Urothelium cell line (cell line): ENCODE measurements around the gene NPC1L1.

Experiments used
- DNase-seq: peaks from one replicate; pipeline ENCODE4 v3.0.0; 2011; ENCODE audit warnings: low spot score, mixed read lengths
- FAIRE-seq: peaks from 2 replicates; lab custom pipeline; 2011; peaks lifted over from hg19 to GRCh38; lab: Jason Lieb, UNC

The NPC1L1 gene, protein sequence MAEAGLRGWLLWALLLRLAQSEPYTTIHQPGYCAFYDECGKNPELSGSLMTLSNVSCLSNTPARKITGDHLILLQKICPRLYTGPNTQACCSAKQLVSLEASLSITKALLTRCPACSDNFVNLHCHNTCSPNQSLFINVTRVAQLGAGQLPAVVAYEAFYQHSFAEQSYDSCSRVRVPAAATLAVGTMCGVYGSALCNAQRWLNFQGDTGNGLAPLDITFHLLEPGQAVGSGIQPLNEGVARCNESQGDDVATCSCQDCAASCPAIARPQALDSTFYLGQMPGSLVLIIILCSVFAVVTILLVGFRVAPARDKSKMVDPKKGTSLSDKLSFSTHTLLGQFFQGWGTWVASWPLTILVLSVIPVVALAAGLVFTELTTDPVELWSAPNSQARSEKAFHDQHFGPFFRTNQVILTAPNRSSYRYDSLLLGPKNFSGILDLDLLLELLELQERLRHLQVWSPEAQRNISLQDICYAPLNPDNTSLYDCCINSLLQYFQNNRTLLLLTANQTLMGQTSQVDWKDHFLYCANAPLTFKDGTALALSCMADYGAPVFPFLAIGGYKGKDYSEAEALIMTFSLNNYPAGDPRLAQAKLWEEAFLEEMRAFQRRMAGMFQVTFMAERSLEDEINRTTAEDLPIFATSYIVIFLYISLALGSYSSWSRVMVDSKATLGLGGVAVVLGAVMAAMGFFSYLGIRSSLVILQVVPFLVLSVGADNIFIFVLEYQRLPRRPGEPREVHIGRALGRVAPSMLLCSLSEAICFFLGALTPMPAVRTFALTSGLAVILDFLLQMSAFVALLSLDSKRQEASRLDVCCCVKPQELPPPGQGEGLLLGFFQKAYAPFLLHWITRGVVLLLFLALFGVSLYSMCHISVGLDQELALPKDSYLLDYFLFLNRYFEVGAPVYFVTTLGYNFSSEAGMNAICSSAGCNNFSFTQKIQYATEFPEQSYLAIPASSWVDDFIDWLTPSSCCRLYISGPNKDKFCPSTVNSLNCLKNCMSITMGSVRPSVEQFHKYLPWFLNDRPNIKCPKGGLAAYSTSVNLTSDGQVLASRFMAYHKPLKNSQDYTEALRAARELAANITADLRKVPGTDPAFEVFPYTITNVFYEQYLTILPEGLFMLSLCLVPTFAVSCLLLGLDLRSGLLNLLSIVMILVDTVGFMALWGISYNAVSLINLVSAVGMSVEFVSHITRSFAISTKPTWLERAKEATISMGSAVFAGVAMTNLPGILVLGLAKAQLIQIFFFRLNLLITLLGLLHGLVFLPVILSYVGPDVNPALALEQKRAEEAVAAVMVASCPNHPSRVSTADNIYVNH (N-terminal part only)

DNA sequence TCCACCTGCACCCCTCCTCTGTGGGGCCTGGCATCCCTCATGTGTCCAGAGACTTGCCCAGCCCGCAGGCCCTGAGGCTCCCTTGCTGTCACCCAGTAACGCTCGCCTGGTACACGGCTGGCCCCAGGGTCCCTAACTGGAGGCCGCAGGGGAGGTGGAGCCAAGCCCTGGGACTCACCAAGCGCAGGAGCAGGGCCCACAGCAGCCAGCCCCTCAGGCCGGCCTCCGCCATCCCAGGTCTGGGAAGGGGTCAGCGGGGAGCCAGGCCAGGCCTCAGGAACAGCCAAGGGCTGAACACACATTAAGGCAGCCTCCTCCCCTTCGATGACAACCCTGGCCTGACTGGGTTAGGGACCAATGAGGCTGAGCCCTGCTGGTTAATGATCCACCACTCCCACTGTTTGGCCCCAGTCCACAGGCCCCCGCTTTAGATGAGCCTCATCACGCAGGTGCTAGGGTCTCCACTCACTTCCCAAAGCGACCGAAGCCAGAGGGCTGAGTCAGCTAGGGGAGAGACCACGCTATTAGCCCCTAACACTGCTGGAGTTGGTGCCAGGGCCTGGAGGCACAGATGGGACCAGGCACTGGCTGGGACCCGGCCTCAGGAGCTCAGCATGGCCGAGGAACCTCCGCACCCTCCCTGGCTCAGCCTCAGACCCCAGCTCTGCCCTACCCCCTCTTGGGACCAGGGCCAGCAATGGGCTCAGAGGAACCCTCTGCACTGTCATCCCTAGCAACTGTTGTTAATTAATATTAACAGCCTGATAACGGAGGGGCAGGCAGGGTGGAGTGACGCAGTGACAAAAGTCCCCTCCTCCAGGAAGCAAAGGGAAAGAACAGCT, at the start of gene NPC1L1:
Gene NPC1L1, minus strand, starts transcription at position 303 of the 842 bp plus-strand sequence. Its CDS starts 71 bp downstream, at position 232.
- FAIRE-seq (no peak), DNase-seq (no peak)

DNA sequence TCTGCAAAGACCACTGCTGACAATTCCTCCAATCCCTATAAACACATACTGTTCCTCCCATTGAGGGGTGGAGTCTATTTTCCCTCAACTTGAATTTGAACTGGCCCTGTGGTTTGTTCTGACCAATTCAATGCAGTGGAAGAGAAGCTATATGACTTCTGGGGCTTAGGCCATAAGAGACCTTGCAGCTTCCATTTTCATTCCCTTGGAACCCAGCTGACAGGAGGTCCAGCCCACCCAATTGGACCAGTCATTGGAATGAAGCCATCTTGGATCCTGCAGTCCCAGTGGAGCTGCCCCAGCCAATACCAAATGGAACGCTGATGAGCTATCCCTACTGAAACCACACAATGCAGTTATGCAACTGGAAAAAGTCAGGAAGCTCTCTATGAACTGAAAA, 49.8 kb upstream of the NPC1L1 start:
- DNase-seq (no peak), FAIRE-seq (no peak)

DNA sequence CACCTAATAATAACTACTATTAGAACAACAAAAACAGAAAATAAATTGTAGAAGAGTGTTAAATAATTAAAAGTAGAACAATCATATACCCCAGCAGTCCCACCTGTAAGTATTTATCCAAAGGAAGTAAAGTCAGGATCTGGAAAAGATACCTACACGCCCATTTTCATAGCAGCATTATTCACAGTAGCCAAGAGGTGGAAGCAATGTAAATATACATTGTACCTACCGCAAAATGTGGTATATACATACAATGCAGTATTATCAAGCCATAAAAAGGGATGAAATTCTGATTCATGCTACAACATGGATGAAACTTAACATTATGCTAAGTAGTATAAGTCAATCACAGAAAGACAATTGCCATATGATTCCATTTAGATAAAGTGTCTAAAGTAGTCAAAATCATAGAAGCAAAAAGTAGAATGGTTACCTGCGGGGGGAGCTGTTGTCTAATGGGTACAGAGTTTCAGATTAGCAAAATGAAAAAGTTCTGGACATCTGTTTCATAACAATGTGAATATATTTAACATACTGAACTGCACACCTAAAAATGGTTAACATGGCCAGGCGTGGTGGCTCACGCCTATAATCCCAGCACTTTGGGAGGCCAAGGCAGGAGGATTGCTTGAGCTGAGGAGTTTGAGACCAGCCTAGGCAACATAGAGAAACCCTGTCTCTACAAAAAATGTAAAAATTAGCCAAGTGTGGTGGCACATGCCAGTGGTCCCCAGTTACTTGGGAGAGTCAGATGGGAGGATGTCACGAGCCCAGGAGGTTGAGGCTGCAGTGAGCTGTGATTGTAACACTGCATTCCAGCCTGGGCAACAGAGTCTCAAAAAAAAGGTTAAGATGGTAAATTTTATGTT, 46.9 kb upstream of the NPC1L1 start:
- peak; percentile 74 for FAIRE-seq
- no peak for DNase-seq

DNA sequence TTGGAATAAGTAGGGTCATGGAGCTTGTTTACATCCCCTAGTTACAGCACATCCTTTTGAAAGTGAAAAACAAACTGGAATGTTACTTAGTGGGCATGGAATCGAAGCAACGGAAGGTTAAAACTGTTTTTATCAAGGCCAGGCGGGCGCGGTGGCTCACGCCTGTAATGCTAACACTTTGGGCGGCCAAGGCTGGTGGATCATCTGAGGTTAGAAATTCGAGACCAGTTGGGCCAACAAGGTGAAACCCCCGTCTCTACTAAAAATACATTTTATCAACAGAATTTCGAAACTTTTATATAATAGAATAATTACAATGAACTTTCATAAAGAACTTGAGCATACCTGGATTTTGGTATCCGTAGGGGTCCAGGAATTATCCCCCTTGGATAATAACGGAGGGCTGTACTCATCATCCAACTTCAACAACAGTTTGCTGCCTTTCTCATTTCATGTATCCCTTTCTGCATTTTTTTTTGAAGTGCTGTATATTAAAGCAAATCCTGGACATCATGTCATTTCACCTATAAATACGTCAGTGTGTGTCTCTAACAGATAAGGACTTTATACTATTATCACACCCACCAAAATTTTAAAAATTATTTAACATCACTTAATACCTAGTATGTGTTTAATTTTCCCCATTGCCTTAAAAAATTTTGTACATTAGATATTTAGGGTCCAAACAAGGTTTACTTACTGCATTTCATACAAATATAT, 42.2 kb upstream of the NPC1L1 start:
- DNase-seq = no peak
- no peak for FAIRE-seq

DNA sequence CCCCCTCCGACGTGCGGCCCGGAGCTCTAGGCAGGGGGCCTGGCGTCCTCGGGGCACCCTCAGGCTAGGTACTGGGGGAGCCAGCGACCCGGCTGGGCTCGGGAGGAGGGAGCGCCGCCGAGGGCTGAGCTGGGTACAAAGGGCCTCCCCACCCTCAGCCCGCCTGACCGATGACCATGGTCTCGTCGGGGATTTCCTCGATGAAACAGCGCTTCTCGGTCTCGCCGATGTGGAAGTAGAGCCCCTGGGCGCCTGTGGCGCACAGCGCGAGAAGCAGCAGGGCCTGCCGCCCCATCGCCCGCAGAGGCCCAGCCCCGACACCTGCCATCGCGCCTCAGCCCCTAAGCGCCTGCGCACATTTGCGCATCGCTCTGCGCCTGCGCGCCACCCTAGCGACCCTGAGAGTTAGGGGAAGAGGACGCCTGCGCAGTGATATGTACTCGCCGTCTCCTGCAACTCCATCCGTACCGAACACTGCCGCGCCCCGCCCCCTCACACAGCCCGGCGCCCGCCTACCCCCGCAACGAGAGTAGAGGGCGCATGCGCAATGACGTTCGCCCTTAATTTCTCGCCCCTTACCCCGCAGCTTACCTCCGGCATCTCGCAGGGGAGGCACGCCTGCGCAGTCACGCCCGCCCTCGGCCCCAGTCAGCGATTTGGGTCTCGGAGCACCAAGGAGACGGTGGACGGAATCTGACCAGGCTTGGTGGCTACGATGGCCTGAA, 40.9 kb upstream of the NPC1L1 start, which contains the start of gene TMED4:
Gene TMED4, minus strand, starts transcription at position 353 of the 725 bp plus-strand sequence. Its CDS starts 25 bp downstream, at position 328.
- peak; percentile 100 for DNase-seq
- peak; percentile 98 for FAIRE-seq

DNA sequence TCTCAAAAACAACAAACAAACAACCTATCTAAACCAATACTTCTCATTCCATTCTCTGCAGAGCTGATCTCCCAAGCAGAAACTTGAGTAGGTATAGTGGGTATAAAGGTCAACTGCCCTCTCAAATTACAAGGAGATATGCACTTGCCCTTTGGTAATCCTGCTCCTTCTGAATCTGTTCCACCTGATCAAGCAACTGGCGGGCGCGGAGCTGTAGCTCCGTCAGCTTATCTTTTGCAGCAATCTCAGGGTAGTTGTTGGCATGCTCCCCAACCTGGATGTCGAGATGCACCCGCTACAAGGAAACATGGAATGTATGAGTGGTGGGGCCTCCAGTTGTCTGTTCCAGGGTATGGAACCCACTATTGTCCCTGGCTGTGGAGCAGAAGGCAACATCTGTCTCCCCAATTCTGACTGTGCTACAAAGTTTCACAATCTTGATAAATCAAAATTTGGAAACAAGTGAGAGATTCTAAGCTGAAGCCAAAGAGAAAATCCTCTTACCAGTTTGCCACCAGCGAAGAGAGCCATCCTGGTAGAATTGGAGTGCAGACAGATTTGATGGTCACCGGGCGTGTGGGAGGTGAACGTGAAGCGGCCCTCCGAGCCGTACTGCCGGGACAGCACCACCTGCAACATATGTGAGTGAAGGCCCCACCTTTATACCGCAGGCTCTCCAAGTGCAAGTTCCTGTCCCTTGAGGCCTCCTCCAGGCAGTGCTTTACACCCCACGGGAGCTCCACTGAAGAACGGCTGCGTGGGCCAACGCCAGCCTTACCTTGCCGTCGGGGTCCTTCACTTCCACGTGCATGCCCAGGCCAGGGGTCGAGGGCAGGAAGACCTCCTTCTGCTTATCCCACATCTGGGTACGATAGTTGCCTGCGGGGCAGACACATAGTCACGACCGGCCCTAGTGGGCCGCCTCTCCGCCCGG, 40.1 kb upstream of the NPC1L1 start:
- no peak for DNase-seq
- FAIRE-seq = no peak

DNA sequence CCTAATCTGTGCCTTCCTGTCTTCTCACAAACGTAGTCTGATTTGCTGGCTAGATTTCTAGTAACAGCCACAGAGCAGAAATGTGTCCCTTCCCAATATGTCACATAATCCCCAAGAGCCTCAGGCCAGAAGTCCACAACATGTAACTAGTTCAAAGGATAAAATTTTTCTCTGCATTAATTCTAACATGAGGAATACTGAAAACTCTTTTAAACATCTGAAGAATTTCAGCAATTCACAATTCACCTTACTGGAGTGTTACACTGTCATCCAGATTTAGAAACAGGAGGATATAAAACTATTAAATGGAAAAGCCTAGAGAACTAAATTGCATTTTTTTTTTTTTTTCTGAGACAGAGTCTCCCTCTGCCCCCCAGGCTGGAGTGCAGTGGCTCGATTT, 35.1 kb upstream of the NPC1L1 start:
- no peak for FAIRE-seq
- no peak for DNase-seq

DNA sequence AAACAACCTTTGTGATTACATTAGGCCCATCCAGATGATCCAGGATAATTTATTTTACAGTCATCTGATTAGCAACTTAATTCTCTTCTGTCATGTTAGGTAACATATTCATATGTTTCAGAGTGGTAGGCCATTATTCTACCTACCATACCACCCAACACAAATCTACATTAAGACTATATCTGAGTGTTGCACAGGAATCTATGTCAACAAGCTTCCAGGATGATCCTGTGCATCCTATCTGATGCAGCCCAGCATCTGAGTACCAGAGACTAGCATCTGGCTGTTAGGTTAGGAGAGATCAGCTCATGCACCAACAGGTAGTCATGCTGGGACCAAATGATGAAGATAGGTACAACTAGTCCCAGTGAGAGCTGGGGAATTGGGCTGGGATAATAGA, 33.9 kb upstream of the NPC1L1 start:
- FAIRE-seq (no peak), DNase-seq (no peak)

DNA sequence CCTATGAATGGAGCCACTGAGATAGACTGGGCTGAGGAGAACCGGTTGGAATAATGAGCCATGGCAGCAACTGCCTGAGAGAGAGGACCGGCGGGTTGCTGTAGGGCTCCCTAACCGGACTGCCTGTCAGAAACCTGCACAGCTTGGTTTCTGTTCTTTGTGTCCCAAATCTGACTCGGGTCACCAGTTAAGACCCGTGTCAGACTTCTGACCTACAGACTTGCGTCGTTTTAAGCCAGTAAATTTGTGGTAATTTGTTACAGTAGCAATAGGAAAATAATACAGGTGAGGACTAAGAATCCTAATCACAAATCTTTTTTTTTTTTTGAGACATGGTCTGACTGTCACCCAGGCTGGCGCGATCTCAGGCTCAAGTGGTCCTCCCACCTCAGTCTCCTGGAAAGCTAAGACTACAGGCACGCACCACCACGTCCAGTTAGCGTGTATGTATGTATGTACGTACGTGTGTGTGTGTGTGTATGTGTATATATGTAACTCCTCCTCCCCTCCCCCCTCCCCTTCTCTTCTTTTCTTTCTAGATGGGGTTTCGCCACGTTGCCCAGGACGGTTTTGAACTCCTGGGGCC, 33.2 kb upstream of the NPC1L1 start:
- FAIRE-seq = no peak
- DNase-seq = peak; percentile 22

DNA sequence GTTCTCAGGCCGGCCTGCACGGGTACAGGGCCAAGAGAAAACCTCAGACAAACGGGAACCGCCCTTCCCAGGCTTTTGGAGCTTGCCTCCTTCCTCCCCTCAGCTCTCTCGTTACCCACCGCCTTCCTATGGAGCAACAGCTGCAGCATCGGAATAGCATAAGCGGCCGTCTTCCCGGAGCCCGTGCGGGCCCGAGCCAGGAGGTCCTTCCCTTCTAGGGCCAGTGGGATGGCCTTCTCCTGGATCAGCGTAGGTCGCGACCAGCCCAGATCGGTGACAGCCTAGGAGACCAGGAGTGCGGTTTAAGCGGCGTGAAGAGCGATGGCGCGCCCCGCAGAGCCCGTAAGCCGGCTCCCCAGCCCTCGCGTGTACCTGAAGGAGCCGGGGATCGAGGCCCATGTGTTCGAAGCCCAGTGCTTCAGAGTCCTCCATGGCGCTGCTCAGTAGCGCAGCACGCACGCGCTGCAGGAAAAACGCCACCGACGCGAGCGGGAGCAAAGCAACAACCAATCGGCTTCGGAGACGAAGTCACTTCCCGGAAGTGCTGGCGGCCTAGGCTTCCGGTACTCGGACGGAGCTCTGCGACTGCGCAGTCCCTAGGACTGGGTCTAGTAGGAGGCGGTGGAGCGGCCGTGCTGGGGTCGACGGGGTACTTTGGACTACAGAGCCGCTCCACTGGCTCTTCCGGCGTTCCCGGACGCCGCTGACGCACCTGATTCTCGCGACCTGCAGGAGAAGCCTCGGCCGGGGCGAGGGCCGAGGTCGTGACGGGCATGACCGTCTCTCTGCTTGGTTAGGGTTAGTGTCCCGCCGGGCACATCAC, 32.5 kb upstream of the NPC1L1 start, which contains the start of gene DDX56:
Gene DDX56, minus strand, starts transcription at position 445 of the 823 bp plus-strand sequence. Its CDS starts 13 bp downstream, at position 432.
- FAIRE-seq = peak; percentile 87
- peak; percentile 98 for DNase-seq

DNA sequence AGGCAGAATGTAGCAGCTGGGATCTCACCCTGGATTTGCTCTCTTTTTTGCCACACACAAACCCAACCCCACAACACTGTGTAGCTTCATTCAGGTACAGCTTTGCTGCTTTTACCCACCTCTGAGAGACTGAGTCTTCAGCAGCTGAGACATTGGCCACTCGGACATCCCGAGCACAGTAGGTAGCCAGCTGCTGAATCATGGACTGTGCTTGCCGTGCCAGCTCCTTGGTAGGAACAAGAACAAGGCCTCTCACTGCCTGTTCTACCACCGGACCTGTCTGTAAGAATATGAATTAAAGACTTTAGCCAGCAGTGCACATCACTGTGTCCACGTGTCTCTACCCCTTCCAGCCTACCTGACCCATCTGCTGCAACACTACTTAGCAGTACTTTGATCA, 31.6 kb upstream of the NPC1L1 start:
- FAIRE-seq (no peak), DNase-seq (no peak)

DNA sequence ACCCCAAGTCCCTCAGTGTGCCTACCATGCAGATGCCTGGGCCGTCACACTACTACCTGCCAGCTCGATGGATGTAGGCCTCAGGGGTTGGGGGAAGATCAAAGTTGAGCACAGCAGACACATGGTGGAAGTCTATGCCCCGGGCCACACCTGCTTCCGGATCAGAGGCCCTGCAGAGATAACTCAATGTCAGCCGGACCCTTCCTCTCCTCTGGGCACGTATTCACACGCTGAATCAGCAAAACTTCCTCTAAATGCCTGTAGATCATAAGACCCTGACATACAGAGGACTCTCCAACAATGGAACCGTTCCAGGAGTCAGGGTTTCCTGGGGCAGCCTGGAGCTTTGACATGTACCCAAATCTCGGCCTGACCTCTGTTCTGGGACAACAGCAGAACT, 28.8 kb upstream of the NPC1L1 start:
- FAIRE-seq (no peak), DNase-seq (no peak)

DNA sequence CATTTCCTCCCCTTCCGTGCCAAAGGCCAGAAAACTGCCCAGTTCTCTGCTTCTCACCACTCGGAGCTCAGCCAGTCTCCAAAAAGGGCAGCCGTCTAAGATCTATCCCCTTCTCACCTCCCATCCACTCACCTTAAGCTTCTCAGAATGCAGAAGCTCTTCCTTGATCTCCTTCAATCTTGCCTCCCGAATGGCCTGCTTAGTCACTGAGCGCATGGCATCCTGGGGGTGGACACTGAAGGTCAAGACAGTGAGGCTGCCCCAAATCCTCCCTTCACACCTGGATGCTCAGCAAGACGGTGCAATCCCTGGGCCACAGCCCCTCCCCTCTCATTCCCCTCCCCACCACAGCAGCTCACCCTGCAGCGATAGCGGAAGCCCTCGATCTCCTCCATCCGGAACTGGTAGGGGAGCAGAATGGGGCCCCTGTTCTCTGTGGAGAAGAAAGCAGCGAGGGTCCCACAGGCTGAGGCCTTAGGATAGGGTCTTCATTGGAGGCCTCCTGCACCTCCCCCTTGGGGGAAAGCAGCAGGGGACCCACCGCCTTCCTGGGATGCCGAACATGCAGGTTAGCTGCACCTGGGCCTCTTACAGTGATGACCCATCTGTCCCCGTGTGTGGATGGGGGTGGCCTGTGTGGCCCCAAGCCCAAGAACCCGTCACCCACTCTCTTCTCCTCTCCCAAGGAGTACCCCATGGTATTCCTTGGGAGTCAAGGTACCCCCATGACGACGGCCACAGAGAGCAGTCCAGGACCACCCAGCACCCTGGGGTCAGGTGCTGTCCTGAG, 27.8 kb upstream of the NPC1L1 start:
- no peak for DNase-seq
- FAIRE-seq = no peak

DNA sequence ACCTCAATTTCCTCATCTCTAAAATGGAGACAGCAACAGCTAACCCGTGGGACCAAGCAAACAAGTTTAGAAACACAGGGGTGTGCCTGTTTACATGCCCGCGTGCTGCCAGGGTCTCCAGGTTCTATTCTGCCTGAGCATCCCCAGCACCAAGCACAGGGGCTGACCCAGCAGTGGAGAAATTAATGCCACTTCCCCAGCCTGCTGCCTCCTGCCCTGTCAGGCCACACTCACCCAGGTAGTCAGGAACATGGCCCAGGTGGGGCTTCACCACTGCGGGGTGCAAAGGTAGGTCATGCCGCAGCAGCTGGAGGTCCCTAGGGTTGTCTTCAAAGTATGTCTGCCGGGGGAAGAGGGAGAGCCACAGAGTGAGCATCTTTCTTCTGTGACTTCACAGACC, 26.8 kb upstream of the NPC1L1 start:
- FAIRE-seq = no peak

More for the DNA sequence above, 26.8 kb upstream of the NPC1L1 start:
- DNase-seq = no peak
